Measurements from ENCODE around the gene KCNA1. TPM values are rescaled to one million over a fixed set of nuclear protein-coding genes. Genes with fewer than 3 reads are reported as not detected.

KCNA1 gene
- total and polyA plus RNA-seq, 2 donors (not counting 3 experiments of a cell fraction or from before 2014, with no cell fraction given): not detected

- H3K4me2 ChIP-seq (ENCODE audit: insufficient read depth, low read length): no peak overlapping the region
- H3K79me2 ChIP-seq (ENCODE audit: control insufficient read depth, insufficient read depth, low read length): no peaks in the 10 kb centered on the region
- intact Hi-C loops (cut with micrococcal nuclease) (no loop called here), dilution Hi-C loops (cut with MboI; ENCODE audit: extremely low pct_ligation_motif_present, low sequenced_read_pairs) (no loop called here)
- no peak overlapping the region for H2AFZ ChIP-seq (ENCODE audit: low read depth, low read length)
- no peaks in the 10 kb centered on the region for H3K9me3 ChIP-seq (replicated peaks; ENCODE audit: control insufficient read depth, insufficient read depth, low read length)
- no peaks in the 10 kb centered on the region for H3K9me1 ChIP-seq (replicated peaks; ENCODE audit: control insufficient read depth, extremely low read depth, insufficient read depth, low read length)
- H4K20me1 ChIP-seq (replicated peaks; ENCODE audit: control insufficient read depth, extremely low read depth, insufficient read depth, low read length): no peaks in the 10 kb centered on the region
- no peak overlapping the region for H3K4me3 ChIP-seq (replicated peaks in 1 of 3; ENCODE audit: insufficient read depth in 1 of 3, low read depth in 1 of 3, low read length in 3 of 3)
- no peak for FAIRE-seq
- no peaks in the 10 kb centered on the region for H3K4me1 ChIP-seq (ENCODE audit: control insufficient read depth, extremely low read depth, insufficient read depth, low read length)
- H3K27ac ChIP-seq (ENCODE audit: insufficient read depth, low read depth, low read length): no peak overlapping the region
- BruUV-seq (replicated peaks): no TSS peak
- ChIA-PET CTCF (no interaction called here), POLR2A (no interaction called here)
- no peak for DNase-seq (ENCODE audit: low read depth, low spot score)
- TF ChIP-seq FOS (IDR thresholded peaks at IDR 0.05; ENCODE audit: borderline replicate concordance, insufficient read depth, low read length) (no peak), CTCF (IDR thresholded peaks at IDR 0.05; ENCODE audit: extremely low read depth in 1 of 2, insufficient read depth in 1 of 2, low read depth in 1 of 2, low read length in 2 of 2) (no peak), POLR2AphosphoS5 (IDR thresholded peaks at IDR 0.05; ENCODE audit: insufficient read depth, low read depth, low read length) (no peak), EZH2 (IDR thresholded peaks at IDR 0.05; ENCODE audit: borderline replicate concordance, low read depth, low read length, severe bottlenecking) (no peak), JUN (IDR thresholded peaks at IDR 0.05; ENCODE audit: borderline replicate concordance, insufficient read depth, insufficient read length, low read depth) (no peak), POLR2A (IDR thresholded peaks at IDR 0.05; ENCODE audit: low read depth, low read length) (no peak), MAX (IDR thresholded peaks at IDR 0.05; ENCODE audit: insufficient read depth, insufficient read length) (no peak), MYC (IDR thresholded peaks at IDR 0.05; ENCODE audit: low read depth, low read length) (no peak)
- H3K36me3 ChIP-seq (ENCODE audit: control insufficient read depth in 2 of 2, extremely low read depth in 1 of 2, insufficient read depth in 2 of 2, low read length in 2 of 2): no peaks in the 10 kb centered on the region
- no peaks in the 10 kb centered on the region for H3K27me3 ChIP-seq (ENCODE audit: control insufficient read depth in 2 of 2, insufficient read depth in 2 of 2, low read length in 2 of 2)
- no peak overlapping the region for H3K9ac ChIP-seq (replicated peaks; ENCODE audit: extremely low read depth, insufficient read depth, low read length)
Measured at GRCh38 chr12:4951083-4951482, 41.4 kb downstream of the KCNA1 start.
